Measurements from ENCODE around the gene METTL5. TPM values are rescaled to one million over a fixed set of nuclear protein-coding genes. Genes with fewer than 3 reads are reported as not detected.

The METTL5 gene
- total RNA-seq, 1 experiment from 2014 or later = 63.1 TPM

- CTCF ChIA-PET = no interaction called here
- peak overlapping the region; percentile 66 for H3K27ac Mint-ChIP-seq (ENCODE audit: unreplicated experiment)
- peaks cover 59% of the 10 kb centered on the region for H3K36me3 Mint-ChIP-seq (ENCODE audit: insufficient read depth, unreplicated experiment)
- no TSS peak for BruUV-seq (replicated peaks)
- H3K9me3 Mint-ChIP-seq (ENCODE audit: low read depth, unreplicated experiment) = no peaks in the 10 kb centered on the region
- no peaks in the 10 kb centered on the region for H3K27me3 Mint-ChIP-seq (ENCODE audit: unreplicated experiment)
- no peak for DNase-seq
- intact Hi-C loops (cut with micrococcal nuclease; ENCODE audit: unreplicated experiment) = no loop called here
- H3K4me1 Mint-ChIP-seq (ENCODE audit: low read depth, unreplicated experiment) = no peaks in the 10 kb centered on the region
- TF ChIP-seq CTCF (IDR thresholded peaks at IDR 0.05; ENCODE audit: unreplicated experiment) = no peak
- no peak overlapping the region for H3K4me3 Mint-ChIP-seq (ENCODE audit: low read depth, unreplicated experiment)
Measured at GRCh38 chr2:169808221-169808620, 16.5 kb downstream of the METTL5 start.

- H3K4me1 Mint-ChIP-seq (ENCODE audit: low read depth, unreplicated experiment) = no peaks in the 10 kb centered on the region
- BruUV-seq (replicated peaks) = no TSS peak
- no peak for TF ChIP-seq CTCF (IDR thresholded peaks at IDR 0.05; ENCODE audit: unreplicated experiment)
- DNase-seq = no peak
- no peaks in the 10 kb centered on the region for H3K27me3 Mint-ChIP-seq (ENCODE audit: unreplicated experiment)
- no peak overlapping the region for H3K4me3 Mint-ChIP-seq (ENCODE audit: low read depth, unreplicated experiment)
- intact Hi-C loops (cut with micrococcal nuclease; ENCODE audit: unreplicated experiment) = no loop called here
- H3K36me3 Mint-ChIP-seq (ENCODE audit: insufficient read depth, unreplicated experiment) = peaks cover 65% of the 10 kb centered on the region
- no peak overlapping the region for H3K27ac Mint-ChIP-seq (ENCODE audit: unreplicated experiment)
- no peaks in the 10 kb centered on the region for H3K9me3 Mint-ChIP-seq (ENCODE audit: low read depth, unreplicated experiment)
- CTCF ChIA-PET = no interaction called here
Measured at GRCh38 chr2:169806586-169806985, 18.1 kb downstream of the METTL5 start.

GRCh38 chr2:169803480-169803879 lies 21.2 kb downstream of the METTL5 start:
- intact Hi-C loops (cut with micrococcal nuclease; ENCODE audit: unreplicated experiment) = no loop called here
- no peaks in the 10 kb centered on the region for H3K9me3 Mint-ChIP-seq (ENCODE audit: low read depth, unreplicated experiment)
- peaks cover 50% of the 10 kb centered on the region for H3K36me3 Mint-ChIP-seq (ENCODE audit: insufficient read depth, unreplicated experiment)
- no peak for TF ChIP-seq CTCF (IDR thresholded peaks at IDR 0.05; ENCODE audit: unreplicated experiment)
- no peak overlapping the region for H3K4me3 Mint-ChIP-seq (ENCODE audit: low read depth, unreplicated experiment)
- H3K27me3 Mint-ChIP-seq (ENCODE audit: unreplicated experiment) = no peaks in the 10 kb centered on the region
- no peak for DNase-seq
- CTCF ChIA-PET = no interaction called here
- no TSS peak for BruUV-seq (replicated peaks)
- no peak overlapping the region for H3K27ac Mint-ChIP-seq (ENCODE audit: unreplicated experiment)
- no peaks in the 10 kb centered on the region for H3K4me1 Mint-ChIP-seq (ENCODE audit: low read depth, unreplicated experiment)

- Mint-ChIP-seq H3K9me3 (ENCODE audit: low read depth, unreplicated experiment) (no peaks in the 10 kb centered on the region), H3K4me3 (ENCODE audit: low read depth, unreplicated experiment) (peak within 1 kb of the TSS; percentile 80), H3K27me3 (ENCODE audit: unreplicated experiment) (no peaks in the 10 kb centered on the region), H3K36me3 (ENCODE audit: insufficient read depth, unreplicated experiment) (peaks cover 30% of the 10 kb centered on the region), H3K4me1 (ENCODE audit: low read depth, unreplicated experiment) (no peaks in the 10 kb centered on the region), H3K27ac (ENCODE audit: unreplicated experiment) (peak within 1 kb of the TSS; percentile 78)
- no peak for TF ChIP-seq CTCF (IDR thresholded peaks at IDR 0.05; ENCODE audit: unreplicated experiment)
- intact Hi-C loops (cut with micrococcal nuclease; ENCODE audit: unreplicated experiment) = no loop called here
- BruUV-seq (replicated peaks) = no TSS peak
- CTCF ChIA-PET = interaction anchor here (0.7 to 1.0 kb wide), 2 partner anchors 9 to 101 kb away, joined by 3 to 4 read pairs; no protein-coding TSS in a partner anchor
- peak; percentile 95 for DNase-seq
Measured at GRCh38 chr2:169798718-169799592, 25.8 kb downstream of the METTL5 start, which contains the start of gene SSB. TSS of gene SSB (plus strand) at chr2:169798871. CDS start at chr2:169800961, 2,090 bp downstream.
